ENCODE data around the gene TMEM135. TPM values are rescaled to one million over a fixed set of nuclear protein-coding genes. Genes with fewer than 3 reads are reported as not detected.
"Not testable (repeated sequence)": the region's sequence is repeated elsewhere in the genome, so short reads cannot be mapped to it uniquely, and the experiment has no call there.

TMEM135 gene
- total RNA-seq, 1 donor from 2014 or later: 36.0 TPM

GRCh38 chr11:87143641-87144040 lies 105.9 kb downstream of the TMEM135 start:
- H3K36me3 Mint-ChIP-seq: peaks cover 15% of the 10 kb centered on the region
- H3K27me3 Mint-ChIP-seq (ENCODE audit: low read depth): no peaks in the 10 kb centered on the region
- TF ChIP-seq CTCF (IDR thresholded peaks at IDR 0.05; ENCODE audit: unreplicated experiment): no peak
- H3K9me3 Mint-ChIP-seq: peaks cover 25% of the 10 kb centered on the region
- H3K27ac Mint-ChIP-seq: no peak overlapping the region
- no peak overlapping the region for H3K4me3 Mint-ChIP-seq
- no peak for DNase-seq (ENCODE audit: low spot score in 2 of 2, unreplicated experiment in 2 of 2)
- H3K4me1 Mint-ChIP-seq: peaks cover 4% of the 10 kb centered on the region

- Mint-ChIP-seq H3K36me3 (peaks cover 11% of the 10 kb centered on the region), H3K27me3 (ENCODE audit: low read depth) (no peaks in the 10 kb centered on the region), H3K4me3 (no peak overlapping the region), H3K27ac (no peak overlapping the region), H3K9me3 (peaks cover 18% of the 10 kb centered on the region), H3K4me1 (peaks cover 4% of the 10 kb centered on the region)
- no peak for TF ChIP-seq CTCF (IDR thresholded peaks at IDR 0.05; ENCODE audit: unreplicated experiment)
- no peak for DNase-seq (ENCODE audit: low spot score in 2 of 2, unreplicated experiment in 2 of 2)
These were observed 106.5 kb downstream of the TMEM135 start for GRCh38 chr11:87144252-87144651.

GRCh38 chr11:87148749-87149148 lies 111.0 kb downstream of the TMEM135 start:
- no peak overlapping the region for H3K4me3 Mint-ChIP-seq
- H3K27ac Mint-ChIP-seq: no peak overlapping the region
- peaks cover under 1% of the 10 kb centered on the region for H3K4me1 Mint-ChIP-seq
- no peak for TF ChIP-seq CTCF (IDR thresholded peaks at IDR 0.05; ENCODE audit: unreplicated experiment)
- no peaks in the 10 kb centered on the region for H3K27me3 Mint-ChIP-seq (ENCODE audit: low read depth)
- peaks cover 2% of the 10 kb centered on the region for H3K36me3 Mint-ChIP-seq
- H3K9me3 Mint-ChIP-seq: peaks cover 17% of the 10 kb centered on the region
- DNase-seq (ENCODE audit: low spot score in 2 of 2, unreplicated experiment in 2 of 2): no peak

GRCh38 chr11:87149782-87150181 lies 112.0 kb downstream of the TMEM135 start:
- not testable (repeated sequence) for H3K27me3 Mint-ChIP-seq (ENCODE audit: low read depth); DNase-seq (ENCODE audit: low spot score in 2 of 2, unreplicated experiment in 2 of 2); H3K36me3 Mint-ChIP-seq; H3K4me1 Mint-ChIP-seq; H3K27ac Mint-ChIP-seq; H3K4me3 Mint-ChIP-seq
- peaks cover 17% of the 10 kb centered on the region for H3K9me3 Mint-ChIP-seq

GRCh38 chr11:87150936-87151335 lies 113.2 kb downstream of the TMEM135 start:
- Mint-ChIP-seq H3K27ac (no peak overlapping the region), H3K9me3 (peaks cover 16% of the 10 kb centered on the region), H3K27me3 (ENCODE audit: low read depth) (no peaks in the 10 kb centered on the region), H3K4me1 (no peaks in the 10 kb centered on the region), H3K4me3 (no peak overlapping the region), H3K36me3 (peaks cover 3% of the 10 kb centered on the region)
- no peak for DNase-seq (ENCODE audit: low spot score in 2 of 2, unreplicated experiment in 2 of 2)
- no peak for TF ChIP-seq CTCF (IDR thresholded peaks at IDR 0.05; ENCODE audit: unreplicated experiment)

GRCh38 chr11:87154246-87154645 lies 116.5 kb downstream of the TMEM135 start:
- no peak overlapping the region for H3K27ac Mint-ChIP-seq
- peaks cover 19% of the 10 kb centered on the region for H3K9me3 Mint-ChIP-seq
- no peaks in the 10 kb centered on the region for H3K4me1 Mint-ChIP-seq
- no peak for TF ChIP-seq CTCF (IDR thresholded peaks at IDR 0.05; ENCODE audit: unreplicated experiment)
- H3K36me3 Mint-ChIP-seq: peaks cover 3% of the 10 kb centered on the region
- H3K27me3 Mint-ChIP-seq (ENCODE audit: low read depth): no peaks in the 10 kb centered on the region
- H3K4me3 Mint-ChIP-seq: no peak overlapping the region
- no peak for DNase-seq (ENCODE audit: low spot score in 2 of 2, unreplicated experiment in 2 of 2)

Measured in mesothelial cell of epicardium (in vitro differentiated cells).